ENCODE data around the gene ALCAM. TPM values are rescaled to one million over a fixed set of nuclear protein-coding genes. Genes with fewer than 3 reads are reported as not detected.

Gene ALCAM
- polyA plus RNA-seq, 1 of the 3 experiments (the other 2 are of a cell fraction): 58.3 TPM

DNA sequence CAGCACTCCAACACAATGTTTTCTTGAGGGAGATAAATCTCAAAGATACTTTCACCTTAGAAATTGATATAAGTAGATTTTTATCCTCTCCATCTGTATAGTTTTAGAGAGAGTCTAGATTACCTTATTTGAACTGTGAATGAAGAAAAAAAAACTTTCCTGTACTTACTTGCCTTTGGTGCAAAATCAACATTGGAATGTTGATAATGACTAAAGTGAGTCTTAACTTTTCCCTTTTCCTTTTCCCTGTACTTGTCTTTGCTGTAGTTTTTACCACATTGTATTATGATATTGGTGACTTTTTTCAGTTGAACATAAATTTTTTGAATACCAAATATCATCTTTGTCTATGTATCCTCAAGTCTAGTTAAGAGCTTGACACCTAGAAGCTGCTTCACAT, 6.7 kb downstream of the ALCAM start:
- peaks cover 7 to 33% of the 10 kb centered on the region in 2 experiments for H3K36me3 ChIP-seq (replicated peaks in 1 of 2; ENCODE audit: control insufficient read depth in 1 of 2, insufficient read depth in 2 of 2, low read length in 1 of 2)
- no peak overlapping the region for H3K27ac ChIP-seq (ENCODE audit: low read depth in 2 of 2, low read length in 1 of 2)
- CTCF ChIA-PET: interaction anchor here (1.2 to 8.2 kb wide), 3 partner anchors 7 to 145 kb away, joined by 3 to 56 read pairs (median 5); no protein-coding TSS in a partner anchor
- peaks cover 7% of the 10 kb centered on the region; the same call in 1 of the 2 replicates for H4K20me1 ChIP-seq (ENCODE audit: insufficient read depth)
- DNase-seq: no peak
- no peaks in the 10 kb centered on the region for H3K9me3 ChIP-seq
- peaks cover 9 to 11% of the 10 kb centered on the region in 2 experiments; a peak in 2 of 4 replicates for H3K4me1 ChIP-seq (ENCODE audit: control insufficient read depth in 1 of 2, insufficient read depth in 2 of 2, low read depth in 1 of 2, low read length in 1 of 2)
- H3K79me2 ChIP-seq (ENCODE audit: insufficient read depth): peaks cover 100% of the 10 kb centered on the region
- no peaks in the 10 kb centered on the region for H3K27me3 ChIP-seq (ENCODE audit: insufficient read depth)
- no peak overlapping the region for H3K4me3 ChIP-seq (ENCODE audit: low read depth in 2 of 2, low read length in 1 of 2)
- no peak overlapping the region for H3K9ac ChIP-seq
- POLR2A ChIA-PET: no interaction called here
- TF ChIP-seq YY1 (IDR thresholded peaks at IDR 0.05; ENCODE audit: low read depth) (no peak), SIN3A (IDR thresholded peaks at IDR 0.05; ENCODE audit: borderline replicate concordance, low read depth, low read length) (no peak), GABPA (IDR thresholded peaks at IDR 0.05; ENCODE audit: low read depth) (no peak), FOSL2 (IDR thresholded peaks at IDR 0.05; ENCODE audit: borderline replicate concordance, low read depth) (no peak), CHD2 (IDR thresholded peaks at IDR 0.05; ENCODE audit: low read length, partially characterized antibody) (no peak), POLR2AphosphoS5 (IDR thresholded peaks at IDR 0.05; ENCODE audit: low read depth, low read length) (no peak), ELF1 (IDR thresholded peaks at IDR 0.05) (no peak), MEF2A (IDR thresholded peaks at IDR 0.05; ENCODE audit: borderline replicate concordance, low read depth) (no peak)
- TF ChIP-seq, protein P1, sequence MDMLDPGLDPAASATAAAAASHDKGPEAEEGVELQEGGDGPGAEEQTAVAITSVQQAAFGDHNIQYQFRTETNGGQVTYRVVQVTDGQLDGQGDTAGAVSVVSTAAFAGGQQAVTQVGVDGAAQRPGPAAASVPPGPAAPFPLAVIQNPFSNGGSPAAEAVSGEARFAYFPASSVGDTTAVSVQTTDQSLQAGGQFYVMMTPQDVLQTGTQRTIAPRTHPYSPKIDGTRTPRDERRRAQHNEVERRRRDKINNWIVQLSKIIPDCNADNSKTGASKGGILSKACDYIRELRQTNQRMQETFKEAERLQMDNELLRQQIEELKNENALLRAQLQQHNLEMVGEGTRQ (IDR thresholded peaks at IDR 0.05; ENCODE audit: borderline replicate concordance, low read depth, low read length): no peak
- H3K9me2 ChIP-seq: no peaks in the 10 kb centered on the region
- peaks cover 17% of the 10 kb centered on the region for H3F3A ChIP-seq (replicated peaks; ENCODE audit: insufficient read depth)
- H3K4me2 ChIP-seq: no peak overlapping the region
- H2AFZ ChIP-seq (ENCODE audit: low read depth): no peak overlapping the region

DNA sequence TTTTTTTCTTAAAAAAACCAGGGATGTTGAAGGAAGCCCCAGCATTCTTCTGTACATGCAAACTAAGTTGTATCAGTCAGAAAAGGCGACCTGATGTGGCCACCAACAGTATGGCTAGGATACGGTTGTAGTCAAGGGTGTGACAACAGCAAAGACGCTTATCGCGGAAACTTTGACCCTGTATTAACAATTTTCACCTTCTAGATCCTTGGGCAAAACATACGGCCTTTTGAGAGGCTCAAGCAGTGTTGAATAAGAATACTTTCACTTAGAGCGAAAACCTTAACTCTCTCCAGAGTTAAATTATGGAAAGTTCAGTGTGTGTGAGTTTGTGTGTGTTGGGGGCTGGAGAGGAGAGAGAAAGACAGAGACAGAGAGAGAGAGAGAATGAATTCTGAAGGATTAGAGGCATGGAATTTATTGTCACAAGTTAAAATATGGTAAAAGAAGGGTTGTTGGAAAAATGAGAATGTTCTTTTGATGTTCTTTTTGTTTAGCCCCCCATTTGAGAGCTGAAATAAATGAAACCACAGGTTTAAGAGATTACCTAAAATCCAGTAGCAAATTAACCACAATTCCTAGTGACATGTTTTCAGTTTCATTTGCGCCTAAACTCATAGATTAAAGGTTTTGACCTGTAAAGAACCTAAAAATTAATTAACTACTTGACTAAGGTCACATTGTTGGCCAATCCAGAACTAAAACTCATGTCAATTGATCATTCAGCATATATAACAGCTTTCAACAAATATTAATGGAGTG, 9.2 kb downstream of the ALCAM start:
- WGBS (ENCODE audit: low lambda C conversion rate): 97% methylated on average over 8 of the region's 8 CpGs
- peaks cover 5 to 7% of the 10 kb centered on the region in 2 experiments; a peak in 2 of 4 replicates for H3K4me1 ChIP-seq (ENCODE audit: control insufficient read depth in 1 of 2, insufficient read depth in 2 of 2, low read depth in 1 of 2, low read length in 1 of 2)
- TF ChIP-seq TEAD4 (IDR thresholded peaks at IDR 0.05; ENCODE audit: borderline replicate concordance, insufficient read depth) (no peak), GABPA (IDR thresholded peaks at IDR 0.05; ENCODE audit: low read depth) (no peak), MEF2A (IDR thresholded peaks at IDR 0.05; ENCODE audit: borderline replicate concordance, low read depth) (no peak), EP300 (IDR thresholded peaks at IDR 0.05; ENCODE audit: borderline replicate concordance in 1 of 2, low read depth in 1 of 2, low read length in 1 of 2) (no peak), JUND (IDR thresholded peaks at IDR 0.05) (no peak), FOXJ3 (CRISPR knock-in tag; IDR thresholded peaks at IDR 0.05) (no peak), ELF1 (IDR thresholded peaks at IDR 0.05) (no peak), RXRA (IDR thresholded peaks at IDR 0.05; ENCODE audit: borderline replicate concordance, low read depth) (no peak), EZH2phosphoT487 (IDR thresholded peaks at IDR 0.05; ENCODE audit: borderline replicate concordance, low read depth) (no peak), FOXM1 (IDR thresholded peaks at IDR 0.05; ENCODE audit: low read depth) (no peak)
- TF ChIP-seq, protein P2, sequence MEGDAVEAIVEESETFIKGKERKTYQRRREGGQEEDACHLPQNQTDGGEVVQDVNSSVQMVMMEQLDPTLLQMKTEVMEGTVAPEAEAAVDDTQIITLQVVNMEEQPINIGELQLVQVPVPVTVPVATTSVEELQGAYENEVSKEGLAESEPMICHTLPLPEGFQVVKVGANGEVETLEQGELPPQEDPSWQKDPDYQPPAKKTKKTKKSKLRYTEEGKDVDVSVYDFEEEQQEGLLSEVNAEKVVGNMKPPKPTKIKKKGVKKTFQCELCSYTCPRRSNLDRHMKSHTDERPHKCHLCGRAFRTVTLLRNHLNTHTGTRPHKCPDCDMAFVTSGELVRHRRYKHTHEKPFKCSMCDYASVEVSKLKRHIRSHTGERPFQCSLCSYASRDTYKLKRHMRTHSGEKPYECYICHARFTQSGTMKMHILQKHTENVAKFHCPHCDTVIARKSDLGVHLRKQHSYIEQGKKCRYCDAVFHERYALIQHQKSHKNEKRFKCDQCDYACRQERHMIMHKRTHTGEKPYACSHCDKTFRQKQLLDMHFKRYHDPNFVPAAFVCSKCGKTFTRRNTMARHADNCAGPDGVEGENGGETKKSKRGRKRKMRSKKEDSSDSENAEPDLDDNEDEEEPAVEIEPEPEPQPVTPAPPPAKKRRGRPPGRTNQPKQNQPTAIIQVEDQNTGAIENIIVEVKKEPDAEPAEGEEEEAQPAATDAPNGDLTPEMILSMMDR (IDR thresholded peaks at IDR 0.05): no peak
- TF ChIP-seq, protein P1 (IDR thresholded peaks at IDR 0.05; ENCODE audit: borderline replicate concordance, low read depth, low read length): no peak
- TF ChIP-seq, protein P3, sequence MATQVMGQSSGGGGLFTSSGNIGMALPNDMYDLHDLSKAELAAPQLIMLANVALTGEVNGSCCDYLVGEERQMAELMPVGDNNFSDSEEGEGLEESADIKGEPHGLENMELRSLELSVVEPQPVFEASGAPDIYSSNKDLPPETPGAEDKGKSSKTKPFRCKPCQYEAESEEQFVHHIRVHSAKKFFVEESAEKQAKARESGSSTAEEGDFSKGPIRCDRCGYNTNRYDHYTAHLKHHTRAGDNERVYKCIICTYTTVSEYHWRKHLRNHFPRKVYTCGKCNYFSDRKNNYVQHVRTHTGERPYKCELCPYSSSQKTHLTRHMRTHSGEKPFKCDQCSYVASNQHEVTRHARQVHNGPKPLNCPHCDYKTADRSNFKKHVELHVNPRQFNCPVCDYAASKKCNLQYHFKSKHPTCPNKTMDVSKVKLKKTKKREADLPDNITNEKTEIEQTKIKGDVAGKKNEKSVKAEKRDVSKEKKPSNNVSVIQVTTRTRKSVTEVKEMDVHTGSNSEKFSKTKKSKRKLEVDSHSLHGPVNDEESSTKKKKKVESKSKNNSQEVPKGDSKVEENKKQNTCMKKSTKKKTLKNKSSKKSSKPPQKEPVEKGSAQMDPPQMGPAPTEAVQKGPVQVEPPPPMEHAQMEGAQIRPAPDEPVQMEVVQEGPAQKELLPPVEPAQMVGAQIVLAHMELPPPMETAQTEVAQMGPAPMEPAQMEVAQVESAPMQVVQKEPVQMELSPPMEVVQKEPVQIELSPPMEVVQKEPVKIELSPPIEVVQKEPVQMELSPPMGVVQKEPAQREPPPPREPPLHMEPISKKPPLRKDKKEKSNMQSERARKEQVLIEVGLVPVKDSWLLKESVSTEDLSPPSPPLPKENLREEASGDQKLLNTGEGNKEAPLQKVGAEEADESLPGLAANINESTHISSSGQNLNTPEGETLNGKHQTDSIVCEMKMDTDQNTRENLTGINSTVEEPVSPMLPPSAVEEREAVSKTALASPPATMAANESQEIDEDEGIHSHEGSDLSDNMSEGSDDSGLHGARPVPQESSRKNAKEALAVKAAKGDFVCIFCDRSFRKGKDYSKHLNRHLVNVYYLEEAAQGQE (IDR thresholded peaks at IDR 0.05; ENCODE audit: low read depth, low read length): no peak
- H3K27ac ChIP-seq (ENCODE audit: low read depth in 2 of 2, low read length in 1 of 2): no peak overlapping the region
- peaks cover 12 to 44% of the 10 kb centered on the region in 2 experiments for H3K36me3 ChIP-seq (replicated peaks in 1 of 2; ENCODE audit: control insufficient read depth in 1 of 2, insufficient read depth in 2 of 2, low read length in 1 of 2)
- H3K27me3 ChIP-seq (ENCODE audit: insufficient read depth): no peaks in the 10 kb centered on the region
- POLR2A ChIA-PET: no interaction called here
- no peak overlapping the region for H3K4me3 ChIP-seq (ENCODE audit: low read depth in 2 of 2, low read length in 1 of 2)
- H3K9me3 ChIP-seq: no peaks in the 10 kb centered on the region
- H3F3A ChIP-seq (replicated peaks; ENCODE audit: insufficient read depth): peaks cover 3% of the 10 kb centered on the region
- no peak for DNase-seq
- H3K9ac ChIP-seq: no peak overlapping the region
- H4K20me1 ChIP-seq (ENCODE audit: insufficient read depth): peaks cover 7% of the 10 kb centered on the region; the same call in 1 of the 2 replicates
- no peak overlapping the region for H2AFZ ChIP-seq (ENCODE audit: low read depth)
- CTCF ChIA-PET: interaction anchor here (0.5 to 2.0 kb wide), 5 partner anchors 9 to 1234 kb away, joined by 3 to 5 read pairs (median 3); partner anchors contain the start of gene ALCAM
- no peaks in the 10 kb centered on the region for H3K9me2 ChIP-seq
- H3K79me2 ChIP-seq (ENCODE audit: insufficient read depth): peaks cover 100% of the 10 kb centered on the region
- no peak overlapping the region; the same call in 1 of the 2 replicates for H3K4me2 ChIP-seq

All from SK-N-SH (cell line).